Stomach (tissue), 9 donors: ENCODE results near the gene TSHR. TPM values are rescaled to one million over a fixed set of nuclear protein-coding genes. Genes with fewer than 3 reads are reported as not detected.

Source experiments
- DNase-seq, 2 donors: peaks; one replicate each; pipeline versions ENCODE4 v3.0.0 to v3.0.0-alpha.2; 2013 to 2019
- H3K27ac ChIP-seq, 5 donors: fragments of 200-600 bp in 4 of 5; sonication (generic) in 4 of 5; one replicate each; pipeline ENCODE4 v1.5.1; 2013 to 2019; ENCODE audit warnings: mild to moderate bottlenecking in 1 of 5, moderate library complexity in 1 of 5
- H3K27me3 ChIP-seq, 3 donors: fragments of 200-600 bp; sonication (generic); one replicate each; pipeline ENCODE4 v1.5.1; 2017 to 2019; ENCODE audit warnings: mixed run types in 1 of 3
- H3K36me3 ChIP-seq, 4 donors: fragments of 200-600 bp; sonication (generic); 1 replicate in 3 of 4; 2 replicates in 1 of 4; pipeline ENCODE4 v1.5.1; 2016 to 2019
- H3K4me1 ChIP-seq, 4 donors: fragments of 200-600 bp; sonication (generic); one replicate each; pipeline ENCODE4 v1.5.1; 2016 to 2019
- H3K4me3 ChIP-seq, 4 donors: fragments of 200-600 bp; sonication (generic) in 3 of 4; one replicate each; pipeline ENCODE4 v1.5.1; 2016 to 2019; ENCODE audit warnings: mild to moderate bottlenecking in 1 of 4
- H3K9me3 ChIP-seq, 4 donors: fragments of 200-600 bp; sonication (generic); one replicate each; pipeline ENCODE4 v1.5.1; 2016 to 2019
- CTCF ChIP-seq, 7 experiments: fragments of 450-650 bp in 4 of 7; fragments of 200-600 bp in 3 of 7; sonication (generic) in 3 of 7; IDR thresholded peaks; one replicate each; pipeline ENCODE4 v1.5.1; 2016 to 2019; ENCODE audit warnings: antibody characterized with exemption in 7 of 7, control low read depth in 2 of 7, mild to moderate bottlenecking in 1 of 7
- EP300 ChIP-seq: sonication (generic); formaldehyde crosslinking; IDR thresholded peaks from one replicate; pipeline ENCODE4 v1.6.1; 2017; ENCODE audit warnings: antibody characterized with exemption
- POLR2A ChIP-seq, 4 donors: fragments of 450-650 bp; IDR thresholded peaks; one replicate each; pipeline ENCODE4 v1.6.1; 2016; ENCODE audit warnings: antibody characterized with exemption in 4 of 4, control low read depth in 2 of 4, mild to moderate bottlenecking in 1 of 4, moderate library complexity in 1 of 4
- POLR2AphosphoS5 ChIP-seq, 3 donors: sonication (generic); formaldehyde crosslinking; IDR thresholded peaks; one replicate each; pipeline ENCODE4 v1.6.1; 2016; ENCODE audit warnings: antibody characterized with exemption in 3 of 3
- WGBS, 5 donors: extraction: QIAGEN DNeasy Blood & Tissue Kit in 3 of 5; methylation state at CpG; one replicate each; pipeline versions ENCODE4 v1.1.5 to v1.1.7; 2013 to 2018; 5-methylcytosine and 5-hydroxymethylcytosine counted together
- intact Hi-C: fragments of 100-400 bp; cut with DNase I; formaldehyde crosslinking; loops from one replicate; pipeline ENCODE4 v1.15.1; 2023; ENCODE audit warnings: low total_unique reads
- polyA plus RNA-seq, 3 donors: library from polyadenylated mRNA; stranded (reverse); fragments of 200-250 nt; gene quantifications; one replicate each; pipeline ENCODE4 v1.2.3, GENCODE V29; 2013
- total RNA-seq, 5 donors: library from RNA; depleted of rRNA; stranded (reverse); fragments of >200 nt; gene quantifications; one replicate each; pipeline versions ENCODE4 v1.1.0 to v1.2.3, GENCODE V29; 2014 to 2016
- donor health status: healthy with polysubstance abuse.
- donor health status: Bipolar disorder and iron deficiency.
- donor health status: healthy.

Gene TSHR
- total and polyA plus RNA-seq, 8 donors, result 0.18 to 0.46 (median 0.45) TPM; not detected in 5

- 82 to 90% (median 88%) methylated on average over 5 of the region's 5 CpGs for WGBS, 5 donors
- Histone ChIP-seq H3K4me3 (no peak overlapping the region), H3K36me3 (no peaks in the 10 kb centered on the region), H3K4me1 (no peaks in the 10 kb centered on the region), H3K27me3 (no peaks in the 10 kb centered on the region), H3K9me3 (no peaks in the 10 kb centered on the region), H3K27ac (no peak overlapping the region)
- no peak for TF ChIP-seq EP300
- TF ChIP-seq CTCF (IDR thresholded peaks at IDR 0.05), result no peak
- TF ChIP-seq POLR2A (IDR thresholded peaks at IDR 0.05), result no peak
- no peak for TF ChIP-seq POLR2AphosphoS5 (IDR thresholded peaks at IDR 0.05)
- no peak for DNase-seq
- intact Hi-C loops, result no loop called here
Measured at GRCh38 chr14:80930095-80930494, 25.3 kb upstream of the TSHR start.

GRCh38 chr14:80930836-80931389 lies 24.5 kb upstream of the TSHR start:
- Histone ChIP-seq H3K27ac (peak overlapping the region in 1 of 5 donors; percentile 27), H3K27me3 (no peaks in the 10 kb centered on the region), H3K4me3 (no peak overlapping the region), H3K9me3 (no peaks in the 10 kb centered on the region), H3K36me3 (no peaks in the 10 kb centered on the region), H3K4me1 (no peaks in the 10 kb centered on the region)
- WGBS, 5 donors, result 60 to 78% (median 73%) methylated on average over 8 of the region's 8 CpGs
- DNase-seq, result peak in 1 of 2 donors; percentile 29
- TF ChIP-seq POLR2AphosphoS5 (IDR thresholded peaks at IDR 0.05) (no peak), EP300 (no peak), POLR2A (IDR thresholded peaks at IDR 0.05) (no peak), CTCF (IDR thresholded peaks at IDR 0.05) (no peak)
- intact Hi-C loops, result no loop called here

GRCh38 chr14:80933282-80933681 lies 22.1 kb upstream of the TSHR start:
- Histone ChIP-seq H3K27me3 (no peaks in the 10 kb centered on the region), H3K27ac (no peak overlapping the region), H3K9me3 (no peaks in the 10 kb centered on the region), H3K4me1 (no peaks in the 10 kb centered on the region), H3K36me3 (no peaks in the 10 kb centered on the region), H3K4me3 (no peak overlapping the region)
- no peak for TF ChIP-seq POLR2AphosphoS5 (IDR thresholded peaks at IDR 0.05)
- TF ChIP-seq CTCF (IDR thresholded peaks at IDR 0.05), result no peak
- no peak for TF ChIP-seq EP300
- TF ChIP-seq POLR2A (IDR thresholded peaks at IDR 0.05), result no peak
- DNase-seq, result no peak
- intact Hi-C loops, result no loop called here

GRCh38 chr14:80933686-80934085 lies 21.7 kb upstream of the TSHR start:
- DNase-seq, result no peak
- no peak for TF ChIP-seq POLR2A (IDR thresholded peaks at IDR 0.05)
- no peak for TF ChIP-seq CTCF (IDR thresholded peaks at IDR 0.05)
- TF ChIP-seq POLR2AphosphoS5 (IDR thresholded peaks at IDR 0.05), result no peak
- TF ChIP-seq EP300, result no peak
- 71 to 91% (median 79%) methylated on average over 4 of the region's 4 CpGs for WGBS, 5 donors
- intact Hi-C loops, result no loop called here
- H3K27ac ChIP-seq, result no peak overlapping the region
- H3K27me3 ChIP-seq, result no peaks in the 10 kb centered on the region
- no peak overlapping the region for H3K4me3 ChIP-seq
- H3K36me3 ChIP-seq, result no peaks in the 10 kb centered on the region
- H3K4me1 ChIP-seq, result no peaks in the 10 kb centered on the region
- H3K9me3 ChIP-seq, result no peaks in the 10 kb centered on the region
